PFSK-1 (cell line): ENCODE data around the gene FAM20C.

ENCODE experiments used
- FOXP2 ChIP-seq: optimal IDR thresholded peaks from 2 replicates; pipeline ENCODE3; 2011; ENCODE audit warnings: borderline replicate concordance, control low read depth, inconsistent platforms; ENCODE audit not compliant: insufficient read depth; ENCODE audit errors: extremely low read length, extremely low read depth
- POLR2AphosphoS5 ChIP-seq: IDR thresholded peaks from 2 replicates; pipeline ENCODE4 v1.6.1; 2012; ENCODE audit warnings: low read depth, mild to moderate bottlenecking, control low read depth, low read length, moderate library complexity
- SIN3A ChIP-seq: IDR thresholded peaks from 2 replicates; pipeline ENCODE4 v1.6.1; 2012; ENCODE audit warnings: mild to moderate bottlenecking, low read length, moderate library complexity, borderline replicate concordance; ENCODE audit not compliant: insufficient read depth
- TAF1 ChIP-seq: IDR thresholded peaks from 2 replicates; pipeline ENCODE4 v1.6.1; 2012; ENCODE audit warnings: low read length, control low read depth, borderline replicate concordance; ENCODE audit not compliant: insufficient read depth
- TF ChIP-seq, protein P1 (sequence below), 2 experiments: IDR thresholded peaks; 2 replicates each; pipeline versions ENCODE4 v1.6.1 to v1.8.0; 2011 to 2012; ENCODE audit warnings: low read depth in 2 of 2, low read length in 2 of 2, control low read depth in 1 of 2, inconsistent platforms in 1 of 2, mild to moderate bottlenecking in 1 of 2, moderate library complexity in 1 of 2; ENCODE audit not compliant: insufficient read depth in 1 of 2

FAM20C gene

DNA sequence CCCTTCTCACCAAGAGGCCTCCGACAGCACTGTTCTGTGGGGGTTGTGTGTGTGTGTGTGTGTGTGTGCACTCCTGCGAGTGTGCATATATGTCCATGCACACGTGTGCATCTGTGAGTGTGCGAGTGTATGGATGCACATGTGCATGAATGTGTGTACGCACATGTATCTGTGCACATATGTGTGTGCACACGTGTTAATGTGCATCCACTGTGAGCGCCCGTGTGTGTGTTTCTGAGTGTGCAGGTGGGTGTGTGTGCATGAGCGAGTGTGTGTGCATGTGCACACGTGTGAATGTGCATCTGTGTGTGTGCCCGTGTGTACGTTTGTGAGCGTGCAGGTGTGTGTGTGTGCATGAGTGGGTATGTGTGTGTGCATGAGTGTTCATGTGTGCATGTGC lies 49.1 kb downstream of the FAM20C start:
- TF ChIP-seq, protein P1, sequence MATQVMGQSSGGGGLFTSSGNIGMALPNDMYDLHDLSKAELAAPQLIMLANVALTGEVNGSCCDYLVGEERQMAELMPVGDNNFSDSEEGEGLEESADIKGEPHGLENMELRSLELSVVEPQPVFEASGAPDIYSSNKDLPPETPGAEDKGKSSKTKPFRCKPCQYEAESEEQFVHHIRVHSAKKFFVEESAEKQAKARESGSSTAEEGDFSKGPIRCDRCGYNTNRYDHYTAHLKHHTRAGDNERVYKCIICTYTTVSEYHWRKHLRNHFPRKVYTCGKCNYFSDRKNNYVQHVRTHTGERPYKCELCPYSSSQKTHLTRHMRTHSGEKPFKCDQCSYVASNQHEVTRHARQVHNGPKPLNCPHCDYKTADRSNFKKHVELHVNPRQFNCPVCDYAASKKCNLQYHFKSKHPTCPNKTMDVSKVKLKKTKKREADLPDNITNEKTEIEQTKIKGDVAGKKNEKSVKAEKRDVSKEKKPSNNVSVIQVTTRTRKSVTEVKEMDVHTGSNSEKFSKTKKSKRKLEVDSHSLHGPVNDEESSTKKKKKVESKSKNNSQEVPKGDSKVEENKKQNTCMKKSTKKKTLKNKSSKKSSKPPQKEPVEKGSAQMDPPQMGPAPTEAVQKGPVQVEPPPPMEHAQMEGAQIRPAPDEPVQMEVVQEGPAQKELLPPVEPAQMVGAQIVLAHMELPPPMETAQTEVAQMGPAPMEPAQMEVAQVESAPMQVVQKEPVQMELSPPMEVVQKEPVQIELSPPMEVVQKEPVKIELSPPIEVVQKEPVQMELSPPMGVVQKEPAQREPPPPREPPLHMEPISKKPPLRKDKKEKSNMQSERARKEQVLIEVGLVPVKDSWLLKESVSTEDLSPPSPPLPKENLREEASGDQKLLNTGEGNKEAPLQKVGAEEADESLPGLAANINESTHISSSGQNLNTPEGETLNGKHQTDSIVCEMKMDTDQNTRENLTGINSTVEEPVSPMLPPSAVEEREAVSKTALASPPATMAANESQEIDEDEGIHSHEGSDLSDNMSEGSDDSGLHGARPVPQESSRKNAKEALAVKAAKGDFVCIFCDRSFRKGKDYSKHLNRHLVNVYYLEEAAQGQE (IDR thresholded peaks at IDR 0.05; ENCODE audit: insufficient read depth in 1 of 2, low read depth in 2 of 2, low read length in 2 of 2) = no peak
- TF ChIP-seq POLR2AphosphoS5 = no peak
- no peak for TF ChIP-seq TAF1
- TF ChIP-seq SIN3A = no peak
- TF ChIP-seq FOXP2 = no peak

- no peak for TF ChIP-seq SIN3A
- TF ChIP-seq TAF1 = no peak
- TF ChIP-seq, protein P1 (IDR thresholded peaks at IDR 0.05; ENCODE audit: insufficient read depth in 1 of 2, low read depth in 2 of 2, low read length in 2 of 2) = no peak
- TF ChIP-seq POLR2AphosphoS5 = no peak
- no peak for TF ChIP-seq FOXP2
Observed at GRCh38 chr7:244974-245373, 52.6 kb downstream of the FAM20C start.

DNA sequence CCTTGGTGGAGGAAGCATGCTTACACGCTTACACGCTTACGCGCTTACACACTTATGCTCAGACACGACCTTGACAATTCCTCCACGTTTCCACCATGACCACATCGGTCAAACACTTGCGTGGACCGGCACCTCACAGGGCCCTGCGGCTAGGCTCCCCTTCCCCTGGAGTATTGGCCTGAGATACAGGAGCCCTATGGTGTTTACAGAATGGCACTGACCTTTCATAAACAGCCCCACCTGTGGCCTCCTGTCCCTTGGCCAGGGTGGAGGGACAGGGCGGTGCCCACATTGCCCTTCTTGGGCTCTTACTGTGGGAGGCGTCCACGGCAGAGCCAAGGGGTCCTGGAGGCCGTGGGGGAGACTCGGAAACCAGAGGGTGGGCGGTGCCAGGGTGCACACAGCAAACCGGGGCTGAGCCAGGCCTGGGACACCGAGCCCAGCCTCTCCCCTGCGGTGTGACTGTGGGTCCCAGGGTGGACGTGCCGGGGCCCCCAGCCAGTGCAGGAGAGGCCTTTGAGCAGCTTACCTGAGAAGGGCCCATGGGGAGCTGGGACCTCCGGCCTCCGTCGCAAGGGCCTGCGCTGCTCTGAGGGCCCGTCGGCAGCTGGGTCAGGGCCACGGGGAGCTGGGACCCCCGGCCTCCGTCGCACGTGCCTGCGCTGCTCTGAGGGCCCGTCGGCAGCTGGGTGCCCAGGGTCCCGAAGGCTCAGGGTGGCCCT lies 53.4 kb downstream of the FAM20C start:
- no peak for TF ChIP-seq FOXP2
- TF ChIP-seq, protein P1 (IDR thresholded peaks at IDR 0.05; ENCODE audit: insufficient read depth in 1 of 2, low read depth in 2 of 2, low read length in 2 of 2) = no peak
- no peak for TF ChIP-seq SIN3A
- TF ChIP-seq POLR2AphosphoS5 = no peak
- TF ChIP-seq TAF1 = no peak

DNA sequence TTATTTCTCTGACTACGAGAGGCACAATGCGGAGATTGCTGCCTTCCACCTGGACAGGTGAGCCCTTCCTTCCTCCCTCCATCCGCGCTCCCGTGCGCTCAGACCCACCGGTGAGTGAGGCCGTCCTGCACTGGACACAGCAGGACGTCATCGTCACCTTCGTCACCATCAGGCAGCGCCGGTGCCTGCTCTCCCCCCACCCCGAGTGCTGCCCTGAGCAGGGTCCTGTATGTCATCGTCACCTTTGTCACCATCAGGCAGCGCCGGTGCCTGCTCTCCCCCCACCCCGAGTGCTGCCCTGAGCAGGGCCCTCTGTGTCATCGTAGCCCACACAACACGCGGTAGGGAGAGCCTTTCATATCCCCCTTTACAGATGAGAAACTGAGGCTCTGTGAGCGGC lies 54.1 kb downstream of the FAM20C start:
- TF ChIP-seq FOXP2 = no peak
- TF ChIP-seq TAF1 = no peak
- TF ChIP-seq, protein P1 (IDR thresholded peaks at IDR 0.05; ENCODE audit: insufficient read depth in 1 of 2, low read depth in 2 of 2, low read length in 2 of 2) = no peak
- TF ChIP-seq POLR2AphosphoS5 = no peak
- TF ChIP-seq SIN3A = no peak
